ENCODE results near the gene CROCC2. TPM values are rescaled to one million over a fixed set of nuclear protein-coding genes. Genes with fewer than 3 reads are reported as not detected.

The CROCC2 gene
- total and polyA plus RNA-seq, 2 donors (not counting 1 experiment from before 2014, with no cell fraction given): not detected

GRCh38 chr2:240906911-240907590 is 915 bp downstream of the CROCC2 start:
- 84% methylated on average over 19 of the region's 22 CpGs for WGBS (ENCODE audit: insufficient coverage)
- H3K4me3 Mint-ChIP-seq: no peak overlapping the region
- Histone ChIP-seq H3K9me3 (ENCODE audit: control extremely low read depth in 1 of 3, control insufficient read depth in 2 of 3, insufficient read depth in 1 of 3, low read length in 2 of 3) (no peaks in the 10 kb centered on the region), H4K20me1 (ENCODE audit: control insufficient read depth, insufficient read depth, low read length, poor library complexity, severe bottlenecking) (no peaks in the 10 kb centered on the region), H3K27me3 (replicated peaks in 1 of 4; ENCODE audit: control extremely low read depth in 1 of 4, control insufficient read depth in 3 of 4, insufficient read depth in 4 of 4, low read length in 3 of 4) (peaks cover 0 to 7% (median 0%) of the 10 kb centered on the region in 4 experiments), H2AFZ (ENCODE audit: insufficient read depth, low read depth, low read length, poor library complexity, severe bottlenecking) (no peak overlapping the region), H3K36me3 (replicated peaks in 1 of 2; ENCODE audit: control extremely low read depth in 1 of 2, control insufficient read depth in 1 of 2, extremely low read depth in 1 of 2, insufficient read depth in 2 of 2, low read length in 1 of 2) (no peaks in the 10 kb centered on the region), H3K79me2 (ENCODE audit: control insufficient read depth, insufficient read depth, low read length) (no peaks in the 10 kb centered on the region), H3K4me2 (replicated peaks; ENCODE audit: low read depth, low read length, poor library complexity, severe bottlenecking) (no peak overlapping the region), H3K9ac (ENCODE audit: low read length) (no peak overlapping the region), H3K4me3 (ENCODE audit: control extremely low read depth in 1 of 5, extremely low read depth in 1 of 5, insufficient read depth in 1 of 5, low read depth in 2 of 5, low read length in 4 of 5) (no peak overlapping the region), H3K27ac (ENCODE audit: low read length in 2 of 2) (no peak overlapping the region), H3K4me1 (ENCODE audit: control insufficient read depth in 2 of 2, insufficient read depth in 2 of 2, low read length in 2 of 2) (no peaks in the 10 kb centered on the region)
- DNase-seq: no peak
- no peak overlapping the region for H3K27ac Mint-ChIP-seq
- ChIA-PET POLR2A (no interaction called here), CTCF (no interaction called here)
- intact Hi-C loops (cut with micrococcal nuclease): no loop called here
- H3K4me1 Mint-ChIP-seq: no peaks in the 10 kb centered on the region
- peaks cover 14% of the 10 kb centered on the region for H3K27me3 Mint-ChIP-seq
- ATAC-seq (ENCODE audit: low read depth): no peak
- no peaks in the 10 kb centered on the region for H3K9me3 Mint-ChIP-seq (ENCODE audit: insufficient read depth)
- TF ChIP-seq EZH2 (IDR thresholded peaks at IDR 0.05; ENCODE audit: borderline replicate concordance, insufficient read depth, low read depth, low read length, poor library complexity, severe bottlenecking): no peak
- TF ChIP-seq, protein P1, sequence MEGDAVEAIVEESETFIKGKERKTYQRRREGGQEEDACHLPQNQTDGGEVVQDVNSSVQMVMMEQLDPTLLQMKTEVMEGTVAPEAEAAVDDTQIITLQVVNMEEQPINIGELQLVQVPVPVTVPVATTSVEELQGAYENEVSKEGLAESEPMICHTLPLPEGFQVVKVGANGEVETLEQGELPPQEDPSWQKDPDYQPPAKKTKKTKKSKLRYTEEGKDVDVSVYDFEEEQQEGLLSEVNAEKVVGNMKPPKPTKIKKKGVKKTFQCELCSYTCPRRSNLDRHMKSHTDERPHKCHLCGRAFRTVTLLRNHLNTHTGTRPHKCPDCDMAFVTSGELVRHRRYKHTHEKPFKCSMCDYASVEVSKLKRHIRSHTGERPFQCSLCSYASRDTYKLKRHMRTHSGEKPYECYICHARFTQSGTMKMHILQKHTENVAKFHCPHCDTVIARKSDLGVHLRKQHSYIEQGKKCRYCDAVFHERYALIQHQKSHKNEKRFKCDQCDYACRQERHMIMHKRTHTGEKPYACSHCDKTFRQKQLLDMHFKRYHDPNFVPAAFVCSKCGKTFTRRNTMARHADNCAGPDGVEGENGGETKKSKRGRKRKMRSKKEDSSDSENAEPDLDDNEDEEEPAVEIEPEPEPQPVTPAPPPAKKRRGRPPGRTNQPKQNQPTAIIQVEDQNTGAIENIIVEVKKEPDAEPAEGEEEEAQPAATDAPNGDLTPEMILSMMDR (IDR thresholded peaks at IDR 0.05): no peak

- WGBS (ENCODE audit: insufficient coverage): 83% methylated on average over 11 of the region's 17 CpGs
- H3K9ac ChIP-seq (ENCODE audit: low read length): no peak overlapping the region
- no peaks in the 10 kb centered on the region for H3K79me2 ChIP-seq (ENCODE audit: control insufficient read depth, insufficient read depth, low read length)
- CTCF ChIA-PET: no interaction called here
- peaks cover 0 to 1% of the 10 kb centered on the region in 2 donors for H3K4me1 ChIP-seq (ENCODE audit: control insufficient read depth in 2 of 2, insufficient read depth in 2 of 2, low read length in 2 of 2)
- H3K36me3 ChIP-seq (replicated peaks in 1 of 2; ENCODE audit: control extremely low read depth in 1 of 2, control insufficient read depth in 1 of 2, extremely low read depth in 1 of 2, insufficient read depth in 2 of 2, low read length in 1 of 2): no peaks in the 10 kb centered on the region
- H3K9me3 Mint-ChIP-seq (ENCODE audit: insufficient read depth): no peaks in the 10 kb centered on the region
- H3K27ac ChIP-seq (ENCODE audit: low read length in 2 of 2): no peak overlapping the region
- H2AFZ ChIP-seq (ENCODE audit: insufficient read depth, low read depth, low read length, poor library complexity, severe bottlenecking): no peak overlapping the region
- peaks cover 0 to 7% (median 0%) of the 10 kb centered on the region in 3 donors for H3K9me3 ChIP-seq (ENCODE audit: control extremely low read depth in 1 of 3, control insufficient read depth in 2 of 3, insufficient read depth in 1 of 3, low read length in 2 of 3)
- no peak overlapping the region for H3K4me2 ChIP-seq (replicated peaks; ENCODE audit: low read depth, low read length, poor library complexity, severe bottlenecking)
- peaks cover 0 to 12% (median 2%) of the 10 kb centered on the region in 4 experiments for H3K27me3 ChIP-seq (replicated peaks in 1 of 4; ENCODE audit: control extremely low read depth in 1 of 4, control insufficient read depth in 3 of 4, insufficient read depth in 4 of 4, low read length in 3 of 4)
- no peak overlapping the region for H3K4me3 Mint-ChIP-seq
- intact Hi-C loops (cut with micrococcal nuclease): no loop called here
- H3K27ac Mint-ChIP-seq: no peak overlapping the region
- H3K4me1 Mint-ChIP-seq: peaks cover 2% of the 10 kb centered on the region
- H3K27me3 Mint-ChIP-seq: peaks cover 21% of the 10 kb centered on the region
- POLR2A ChIA-PET: no interaction called here
- DNase-seq: no peak
- no peaks in the 10 kb centered on the region for H4K20me1 ChIP-seq (ENCODE audit: control insufficient read depth, insufficient read depth, low read length, poor library complexity, severe bottlenecking)
- ATAC-seq (ENCODE audit: low read depth): no peak
- no peak overlapping the region for H3K4me3 ChIP-seq (ENCODE audit: control extremely low read depth in 1 of 5, extremely low read depth in 1 of 5, insufficient read depth in 1 of 5, low read depth in 2 of 5, low read length in 4 of 5)
- TF ChIP-seq, protein P1 (IDR thresholded peaks at IDR 0.05): no peak
- no peak for TF ChIP-seq EZH2 (IDR thresholded peaks at IDR 0.05; ENCODE audit: borderline replicate concordance, insufficient read depth, low read depth, low read length, poor library complexity, severe bottlenecking)
These were observed 3.3 kb downstream of the CROCC2 start for GRCh38 chr2:240909216-240909974.

Measured in B cell (primary cell).